NCI-H2227 treated with DMSO at 0.1 percent for 48 hours (cell line): ENCODE data around the gene SIRT2.
"Not testable (repeated sequence)": the region's sequence is repeated elsewhere in the genome, so short reads cannot be mapped to it uniquely, and the experiment has no call there.

Experiments
- DNase-seq: peaks from one replicate; lab custom pipeline; 2025; lab: John Stamatoyannopoulos, UW

Gene SIRT2

GRCh38 chr19:38830039-38830733 lies 69.2 kb downstream of the SIRT2 start:
- no peak for DNase-seq

- not testable (repeated sequence) for DNase-seq
Observed at GRCh38 chr19:38829203-38829602, 70.2 kb downstream of the SIRT2 start.
